GM19238 (cell line): ENCODE data around the gene COPZ2.

Experiments
- DNase-seq: peaks from one replicate; pipeline ENCODE4 v3.0.0; 2011; ENCODE audit warnings: low spot score; ENCODE audit not compliant: insufficient read length

The COPZ2 gene

DNA sequence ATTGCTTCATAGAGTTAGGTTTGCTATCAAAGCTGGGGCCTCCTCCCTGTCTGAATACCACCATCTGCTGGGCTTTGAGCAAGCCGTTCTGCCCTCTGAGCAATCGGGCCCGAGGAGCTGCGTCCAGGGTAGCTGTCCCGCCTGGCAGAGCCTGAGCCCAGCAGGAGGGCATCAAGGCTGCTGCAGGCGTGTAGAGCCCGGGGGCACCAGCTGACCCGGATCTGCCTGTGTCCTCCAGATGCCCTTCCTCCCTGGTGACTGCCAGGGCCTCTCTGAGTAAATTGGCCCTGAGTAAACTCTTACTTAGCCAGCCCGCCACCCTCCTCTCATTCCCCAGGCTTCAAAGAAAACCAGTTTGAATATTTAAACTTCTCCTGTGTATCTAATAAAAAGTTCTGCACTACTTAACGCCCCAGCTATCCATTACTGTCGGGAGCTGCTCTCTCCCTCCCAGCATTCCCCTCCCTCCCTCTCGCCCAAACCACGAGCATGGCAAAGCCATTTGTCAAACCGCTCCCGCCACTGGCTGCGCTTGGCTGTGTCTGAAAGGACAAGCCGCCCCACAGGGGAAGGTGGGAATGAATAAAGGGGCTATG lies 50.3 kb downstream of the COPZ2 start:
- DNase-seq, result no peak

DNA sequence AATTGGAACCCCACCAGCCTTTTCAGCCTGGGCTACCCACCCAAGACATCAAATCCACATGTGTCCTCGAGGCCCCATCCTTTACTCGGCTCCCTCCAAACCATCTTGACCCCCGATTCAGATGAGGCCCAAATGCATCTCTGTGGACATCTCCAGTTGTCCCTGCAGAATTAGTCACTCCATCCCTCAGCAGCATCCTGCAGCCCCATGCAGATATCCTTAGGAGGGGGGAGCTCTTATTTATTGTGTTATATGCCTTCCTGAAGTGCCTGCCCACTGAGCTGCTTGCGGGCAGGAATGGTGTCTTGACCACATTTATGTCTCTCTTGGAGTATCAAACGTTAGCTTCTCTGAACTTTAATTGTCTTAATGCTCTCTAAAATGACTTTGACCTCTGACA lies 51.1 kb downstream of the COPZ2 start:
- no peak for DNase-seq

DNA sequence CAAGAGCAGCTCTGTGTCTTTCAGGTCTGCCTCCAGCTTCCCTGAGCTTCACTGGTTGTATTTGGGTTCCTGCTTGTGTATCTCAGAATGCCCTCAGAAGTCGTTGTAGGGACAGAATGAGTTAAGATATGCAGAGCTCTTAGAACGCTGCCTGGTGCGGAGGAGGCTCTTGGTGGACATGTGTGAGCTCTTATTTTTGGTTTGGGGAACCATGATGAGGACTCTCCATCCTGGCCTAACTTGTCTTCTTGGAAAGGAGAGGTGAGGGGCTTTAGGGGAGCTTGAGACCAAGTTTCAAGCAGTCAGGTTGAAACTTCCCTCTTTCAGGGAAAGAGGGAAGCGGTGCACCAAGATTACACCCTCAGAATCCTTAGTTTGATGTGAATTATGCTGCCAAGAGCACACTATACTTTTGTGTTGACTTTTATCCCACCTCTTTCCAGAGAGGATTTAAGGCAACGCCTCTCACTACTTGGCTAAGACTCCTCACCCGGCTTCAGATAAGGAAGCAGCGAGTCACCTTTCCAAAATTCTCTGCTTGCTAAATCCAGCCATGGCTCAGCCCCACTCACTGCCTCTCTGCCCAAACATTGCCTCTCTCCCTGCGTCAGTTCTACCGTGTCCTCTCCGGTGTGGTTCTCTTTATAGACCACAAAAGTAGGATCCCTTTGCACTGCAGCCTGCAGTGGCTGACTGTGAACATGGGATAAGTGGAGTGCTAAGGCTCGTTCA lies 53.9 kb downstream of the COPZ2 start:
- no peak for DNase-seq

DNA sequence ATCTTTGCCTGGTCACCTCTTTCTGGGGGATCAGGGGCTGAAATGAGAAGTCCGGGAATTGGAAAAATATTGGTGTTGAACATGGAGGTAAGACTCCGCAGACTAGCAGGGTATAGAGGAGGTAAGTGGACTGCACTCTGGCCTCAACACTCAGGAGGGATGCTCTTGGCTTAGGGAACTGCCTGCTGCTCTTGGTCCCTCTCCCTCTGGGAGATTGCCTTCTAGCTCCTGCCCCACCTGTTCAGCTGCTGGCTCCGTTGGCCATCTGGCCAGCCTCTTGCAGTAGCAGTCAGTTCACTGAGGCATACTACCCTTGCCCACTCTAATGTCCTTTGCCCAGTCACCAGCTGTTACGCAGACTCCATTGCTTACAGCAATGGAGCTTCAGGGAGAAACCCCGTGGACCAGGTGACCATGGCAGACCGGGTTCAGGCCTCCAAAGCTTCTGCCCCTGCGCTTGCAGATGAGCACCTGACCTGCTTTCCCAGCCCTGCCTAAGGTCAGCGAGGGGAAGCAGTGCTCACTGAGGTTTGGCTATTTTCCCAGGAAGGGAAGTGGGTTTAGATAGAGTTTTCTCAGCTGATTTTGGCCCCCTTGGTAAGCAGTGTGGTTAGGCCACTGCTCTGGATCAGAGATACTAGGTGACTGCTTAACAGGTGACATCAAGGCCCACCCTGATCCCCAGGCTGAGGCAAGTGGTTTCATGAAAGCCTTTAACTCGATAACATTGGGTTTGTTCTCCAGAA lies 54.8 kb downstream of the COPZ2 start:
- DNase-seq, result no peak

DNA sequence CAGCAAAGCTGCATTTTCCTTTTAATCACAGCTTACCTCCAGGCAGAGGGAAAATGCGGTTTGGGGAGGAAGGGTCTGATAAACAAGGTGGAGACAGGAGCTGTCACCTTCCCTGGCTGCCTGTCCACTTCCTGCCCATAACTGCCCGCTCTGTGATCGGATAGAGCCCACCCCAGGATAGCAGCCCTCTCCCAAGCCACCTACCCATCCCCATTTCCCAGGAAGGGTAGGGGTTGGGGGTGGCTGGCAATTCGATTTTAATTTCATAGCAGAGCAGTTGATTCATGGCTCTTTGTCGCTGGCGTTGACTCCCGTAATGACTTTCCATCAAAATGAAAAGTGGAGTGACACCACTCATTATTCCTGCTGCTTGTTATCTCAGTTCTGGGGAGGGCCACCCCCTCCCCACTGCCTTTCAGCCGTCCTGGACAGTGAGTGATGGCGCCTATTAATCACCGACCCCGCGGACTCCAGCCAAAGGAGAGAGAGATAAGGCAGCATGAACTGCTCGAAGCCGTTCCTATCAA lies 55.4 kb downstream of the COPZ2 start:
- no peak for DNase-seq

DNA sequence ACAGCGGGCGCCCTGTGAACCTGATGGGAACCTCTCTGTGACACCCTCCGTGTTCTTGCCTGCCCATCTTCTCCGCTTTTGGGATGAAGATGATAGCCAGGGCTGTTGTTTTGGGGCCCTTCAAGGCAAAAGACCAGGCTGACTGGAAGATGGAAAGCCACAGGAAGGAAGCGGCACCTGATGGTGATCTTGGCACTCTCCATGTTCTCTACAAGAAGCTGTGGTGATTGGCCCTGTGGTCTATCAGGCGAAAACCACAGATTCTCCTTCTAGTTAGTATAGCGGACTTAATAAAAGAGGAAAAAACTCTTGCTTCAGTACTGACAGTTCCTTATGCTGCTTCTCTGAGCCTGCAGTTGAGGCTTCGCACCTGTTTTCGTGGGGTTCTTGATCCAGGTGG lies 56.1 kb downstream of the COPZ2 start:
- no peak for DNase-seq

DNA sequence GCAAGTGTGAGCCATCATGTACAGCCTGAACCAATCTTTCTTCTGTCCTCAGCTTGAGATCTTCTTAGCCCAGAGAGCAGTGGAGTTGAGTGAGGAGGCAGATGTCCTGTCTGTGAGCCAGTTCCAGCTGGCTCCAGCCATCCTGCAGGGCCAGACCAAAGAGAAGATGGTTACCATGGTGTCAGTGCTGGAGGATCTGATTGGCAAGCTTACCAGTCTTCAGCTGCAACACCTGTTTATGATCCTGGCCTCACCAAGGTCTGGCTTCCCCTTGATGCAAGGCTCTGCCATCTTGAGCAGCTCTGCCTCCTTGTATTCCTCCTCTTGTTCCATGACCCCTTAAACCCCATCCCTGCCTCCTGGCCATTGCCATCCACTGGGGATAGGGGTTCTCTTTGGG lies 57.1 kb downstream of the COPZ2 start:
- DNase-seq, result no peak

DNA sequence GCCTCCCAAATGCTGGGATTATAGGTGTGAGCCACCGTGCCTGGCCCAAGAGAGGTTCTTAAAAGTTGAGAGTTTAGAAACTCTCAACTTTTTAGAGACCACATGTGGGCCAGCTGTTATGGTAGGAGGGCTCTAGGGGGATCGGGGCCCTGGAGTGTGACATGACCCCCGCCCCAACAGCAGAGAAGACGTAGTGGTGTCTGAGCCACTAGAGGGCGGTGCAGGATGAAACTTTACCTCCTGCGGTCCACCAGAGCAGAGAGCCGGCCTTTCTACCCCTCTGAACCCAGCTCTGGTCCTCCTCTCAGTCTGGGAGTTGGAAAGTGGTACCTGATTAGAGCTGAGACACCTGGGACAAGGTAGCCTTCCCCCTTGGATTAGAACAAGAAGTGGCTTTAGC lies 59.3 kb downstream of the COPZ2 start:
- DNase-seq, result peak; percentile 74
